H1 (cell line): ENCODE measurements around the gene PCYT2. TPM values are rescaled to one million over a fixed set of nuclear protein-coding genes. Genes with fewer than 3 reads are reported as not detected.

Experiments used
- ATF2 ChIP-seq: IDR thresholded peaks from 2 replicates; pipeline ENCODE4 v1.6.1; 2012; ENCODE audit warnings: low read length, inconsistent platforms
- CHD7 ChIP-seq: fragments of 300-600 bp; sonication (generic); IDR thresholded peaks from 2 replicates; pipeline ENCODE4 v1.7.1; 2012; ENCODE audit warnings: low read length, moderate library complexity, mild to moderate bottlenecking, inconsistent platforms; ENCODE audit not compliant: insufficient replicate concordance
- E2F6 ChIP-seq: IDR thresholded peaks from 2 replicates; pipeline ENCODE4 v1.6.1; 2012; ENCODE audit warnings: inconsistent platforms
- JUN ChIP-seq: IDR thresholded peaks from 2 replicates; pipeline ENCODE4 v1.6.1; 2011; ENCODE audit warnings: low read depth, mild to moderate bottlenecking, improper control_type of control experiment, low read length
- NRF1 ChIP-seq: IDR thresholded peaks from 2 replicates; pipeline ENCODE4 v1.6.1; 2011; ENCODE audit warnings: mild to moderate bottlenecking, low read depth, low read length, improper control_type of control experiment
- POU5F1 ChIP-seq: IDR thresholded peaks from 2 replicates; pipeline ENCODE4 v1.6.1; 2011; ENCODE audit warnings: low read depth, mild to moderate bottlenecking, low read length, moderate library complexity
- SIN3A ChIP-seq, 2 experiments: IDR thresholded peaks in 1 of 2; conservative IDR thresholded peaks in 1 of 2; 2 replicates each; pipeline ENCODE4 v1.6.1; 2011 to 2012; ENCODE audit warnings: low read length in 2 of 2, improper control_type of control experiment in 1 of 2, low read depth in 1 of 2, mild to moderate bottlenecking in 1 of 2
- SIRT6 ChIP-seq: IDR thresholded peaks from one replicate; pipeline ENCODE4 v1.7.1; 2012; ENCODE audit warnings: low read length, inconsistent platforms
- polyA plus RNA-seq, 7 experiments: library from polyadenylated mRNA; depleted of rRNA in 3 of 7; stranded (reverse) in 5 of 7; unstranded in 2 of 7; fragments of >200 nt in 5 of 7; fragments of 200-250 nt in 2 of 7; gene quantifications; 1 replicate in 5 of 7; 2 replicates in 1 of 7; 4 replicates in 1 of 7; pipeline versions ENCODE4 v1.2.1 to v1.2.3, GENCODE V29; 2011 to 2013; ENCODE audit warnings: missing spikeins in 2 of 7, mixed read lengths in 2 of 7
- total RNA-seq: library from RNA; stranded (reverse); fragmentation: NEBNext Ultra II Directional; extraction: Animal tissue kit (Norgen Biotek cat#: 25700); gene quantifications from 2 replicates; pipeline ENCODE4 v1.2.1, GENCODE V29; 2021

Gene PCYT2
- total and polyA plus RNA-seq, 2 of the 8 experiments (the other 6 are each of a cell fraction or from before 2014, with no cell fraction given): 29.9 to 31.3 TPM

- TF ChIP-seq E2F6 (no peak), SIRT6 (no peak), NRF1 (no peak), JUN (no peak), SIN3A (conservative IDR thresholded peaks at IDR 0.05 in 1 of 2, IDR thresholded peaks at IDR 0.05 in 1 of 2; ENCODE audit: low read depth in 1 of 2, low read length in 2 of 2) (no peak), CHD7 (no peak), POU5F1 (no peak), ATF2 (no peak)
These were observed 21.3 kb upstream of the PCYT2 start (continued) for GRCh38 chr17:81932333-81932983.
